GM12878 (cell line): ENCODE data around the gene LYPD6.

Experiments used
- ASH2L ChIP-seq: fragments of 300-600, 200-600 bp; sonication (generic); IDR thresholded peaks from 2 replicates; pipeline ENCODE4 v1.6.1; 2017; ENCODE audit warnings: low read depth, mild to moderate bottlenecking, borderline replicate concordance
- RFX5 ChIP-seq: IDR thresholded peaks from 2 replicates; pipeline ENCODE4 v1.6.1; 2011; ENCODE audit warnings: low read depth, low read length, improper control_type of control experiment
- SP1 ChIP-seq: IDR thresholded peaks from one replicate; pipeline ENCODE4 v1.6.1; 2011; ENCODE audit warnings: low read depth, low read length
- SUZ12 ChIP-seq: fragments of 200-600 bp; sonication (generic); IDR thresholded peaks from one replicate; pipeline ENCODE4 v1.6.1; 2018; ENCODE audit warnings: antibody characterized with exemption, mild to moderate bottlenecking; ENCODE audit not compliant: unreplicated experiment
- TF ChIP-seq, protein P1 (sequence below), 3 experiments: IDR thresholded peaks in 2 of 3; conservative IDR thresholded peaks in 1 of 3; 2 replicates each; pipeline ENCODE4 v1.5.1; 2011; ENCODE audit warnings: low read depth in 3 of 3, low read length in 3 of 3, mild to moderate bottlenecking in 3 of 3, control low read depth in 2 of 3, moderate library complexity in 2 of 3, inconsistent platforms in 1 of 3, mixed read lengths in 1 of 3; ENCODE audit not compliant: control insufficient read depth in 2 of 3, insufficient read depth in 1 of 3; ENCODE audit errors: extremely low read depth in 1 of 3

DNA sequence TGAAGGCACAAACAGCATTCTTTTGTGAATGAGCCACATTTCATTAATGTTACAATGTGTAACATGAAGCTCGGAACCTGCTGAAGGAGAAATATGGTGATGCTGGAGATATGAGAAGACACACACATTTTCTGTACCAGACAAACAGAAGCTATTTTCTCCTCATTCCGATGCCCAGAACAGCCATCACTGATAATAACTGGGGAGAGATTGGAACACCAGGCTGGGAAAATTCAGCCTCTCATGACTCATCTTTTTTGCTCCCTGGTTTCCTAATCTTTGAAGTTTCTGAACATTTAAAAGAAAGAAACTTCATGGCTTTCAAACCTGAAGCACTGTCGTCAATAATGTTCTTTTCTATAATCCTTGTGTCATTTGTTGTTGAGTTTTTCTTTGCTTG, 110.9 kb downstream of the LYPD6 start:
- TF ChIP-seq SP1, result no peak
- TF ChIP-seq RFX5, result no peak
- no peak for TF ChIP-seq SUZ12
- TF ChIP-seq, protein P1, sequence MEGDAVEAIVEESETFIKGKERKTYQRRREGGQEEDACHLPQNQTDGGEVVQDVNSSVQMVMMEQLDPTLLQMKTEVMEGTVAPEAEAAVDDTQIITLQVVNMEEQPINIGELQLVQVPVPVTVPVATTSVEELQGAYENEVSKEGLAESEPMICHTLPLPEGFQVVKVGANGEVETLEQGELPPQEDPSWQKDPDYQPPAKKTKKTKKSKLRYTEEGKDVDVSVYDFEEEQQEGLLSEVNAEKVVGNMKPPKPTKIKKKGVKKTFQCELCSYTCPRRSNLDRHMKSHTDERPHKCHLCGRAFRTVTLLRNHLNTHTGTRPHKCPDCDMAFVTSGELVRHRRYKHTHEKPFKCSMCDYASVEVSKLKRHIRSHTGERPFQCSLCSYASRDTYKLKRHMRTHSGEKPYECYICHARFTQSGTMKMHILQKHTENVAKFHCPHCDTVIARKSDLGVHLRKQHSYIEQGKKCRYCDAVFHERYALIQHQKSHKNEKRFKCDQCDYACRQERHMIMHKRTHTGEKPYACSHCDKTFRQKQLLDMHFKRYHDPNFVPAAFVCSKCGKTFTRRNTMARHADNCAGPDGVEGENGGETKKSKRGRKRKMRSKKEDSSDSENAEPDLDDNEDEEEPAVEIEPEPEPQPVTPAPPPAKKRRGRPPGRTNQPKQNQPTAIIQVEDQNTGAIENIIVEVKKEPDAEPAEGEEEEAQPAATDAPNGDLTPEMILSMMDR (IDR thresholded peaks at IDR 0.05 in 2 of 3, conservative IDR thresholded peaks at IDR 0.05 in 1 of 3; ENCODE audit: control insufficient read depth in 2 of 3, extremely low read depth in 1 of 3, insufficient read depth in 1 of 3, low read depth in 3 of 3, low read length in 3 of 3), result no peak
- no peak for TF ChIP-seq ASH2L
